Right renal pelvis (tissue), 4 donors: Measurements from ENCODE around the gene ATP6V0A4. TPM values are rescaled to one million over a fixed set of nuclear protein-coding genes. Genes with fewer than 3 reads are reported as not detected.

Experiments used
- DNase-seq, 4 donors: peaks; one replicate each; pipeline ENCODE4 v3.0.0-alpha.2; 2013; ENCODE audit warnings: low read depth in 4 of 4, low spot score in 3 of 4, missing footprints in 1 of 4
- polyA plus RNA-seq, 4 donors: library from polyadenylated mRNA; unstranded; fragments of 120-200 nt; gene quantifications; one replicate each; pipeline ENCODE4 v1.2.1, GENCODE V29; 2013; ENCODE audit not compliant: insufficient read length in 4 of 4

The ATP6V0A4 gene
- polyA plus RNA-seq, 4 donors: 67.5 to 80.5 (median 76.9) TPM

DNA sequence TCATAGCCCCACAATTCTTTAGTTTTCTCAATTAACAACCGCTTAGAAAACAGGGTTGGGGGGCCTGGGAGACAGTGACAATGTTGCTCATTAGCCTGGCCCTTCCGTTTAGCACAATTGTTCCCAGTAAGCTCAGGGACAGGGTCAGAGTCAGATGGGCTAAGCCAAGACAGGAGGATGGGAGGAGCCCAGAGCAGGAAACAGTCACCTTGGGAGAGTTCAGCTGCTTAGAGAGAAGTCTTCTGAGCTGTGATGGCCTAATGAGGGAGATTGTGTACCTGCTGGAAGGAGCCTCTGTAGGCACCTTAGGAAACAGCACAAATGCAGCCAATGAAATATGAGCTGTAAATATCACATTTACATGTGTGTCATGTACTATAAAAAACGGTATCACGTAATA lies 132.7 kb downstream of the ATP6V0A4 start:
- no peak for DNase-seq

DNA sequence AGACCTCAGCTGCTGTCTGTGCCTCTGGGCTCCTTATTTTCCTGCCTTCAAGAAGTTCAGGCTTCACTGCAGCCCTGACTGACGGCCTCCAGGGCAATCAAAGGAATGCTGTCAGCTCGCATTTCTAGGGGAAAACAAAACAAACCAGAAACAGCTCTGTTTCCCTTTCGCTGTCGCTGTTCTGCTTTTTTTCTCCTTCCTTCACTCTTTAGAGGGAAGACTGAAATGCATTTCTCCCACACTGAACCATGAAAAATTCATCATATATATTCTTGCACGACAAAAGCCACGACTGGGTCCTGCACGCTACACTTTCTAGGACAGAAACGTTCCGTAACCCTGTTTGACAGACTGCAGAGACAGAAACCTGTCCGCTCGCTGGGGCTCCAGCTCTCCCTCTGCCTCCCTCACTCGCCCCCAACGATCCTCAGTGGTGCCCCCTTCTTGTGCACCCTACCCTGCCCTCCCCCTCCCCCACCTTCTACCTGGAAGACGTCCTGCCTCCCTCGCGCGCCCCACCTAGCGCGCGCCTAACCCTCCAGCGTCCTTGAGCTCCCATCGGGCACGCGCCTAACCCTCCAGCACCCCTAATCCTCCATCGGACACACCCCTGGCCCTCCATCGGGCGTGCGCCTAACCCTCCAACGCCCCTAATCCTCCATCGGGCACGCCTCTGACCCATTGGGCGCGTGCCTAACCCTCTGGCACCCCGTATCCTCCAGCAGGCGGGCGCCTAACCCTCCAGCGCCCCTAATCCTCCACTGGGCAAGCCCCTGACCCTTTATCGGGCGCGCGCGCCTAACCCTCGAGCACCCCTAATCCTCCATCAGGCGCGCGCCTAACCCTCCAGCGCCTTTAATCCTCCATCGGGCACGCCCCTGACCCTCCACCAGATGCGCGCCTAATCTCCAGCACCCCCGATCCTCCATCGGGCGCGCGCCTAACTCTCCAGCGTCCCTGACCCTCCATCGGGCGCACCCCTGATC lies 134.0 kb downstream of the ATP6V0A4 start:
- peak in 3 of 4 donors; percentile 44 to 65 (median 55) for DNase-seq

DNA sequence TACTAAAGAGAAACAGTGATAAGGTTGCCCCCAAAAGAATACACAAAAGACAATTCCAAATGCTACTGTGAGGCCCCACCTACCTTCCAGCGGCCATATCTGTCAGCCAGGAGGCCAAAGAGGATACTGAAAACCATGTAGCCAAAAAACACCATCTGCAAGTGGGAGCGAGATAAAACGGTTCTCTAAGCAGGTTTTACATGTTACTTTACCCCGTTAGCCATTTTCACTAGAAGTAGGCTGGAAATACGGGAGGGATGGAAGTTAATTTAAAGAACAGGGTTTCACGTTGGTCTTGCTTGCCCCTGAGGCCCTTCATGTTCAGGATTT lies 135.0 kb downstream of the ATP6V0A4 start:
- no peak for DNase-seq

DNA sequence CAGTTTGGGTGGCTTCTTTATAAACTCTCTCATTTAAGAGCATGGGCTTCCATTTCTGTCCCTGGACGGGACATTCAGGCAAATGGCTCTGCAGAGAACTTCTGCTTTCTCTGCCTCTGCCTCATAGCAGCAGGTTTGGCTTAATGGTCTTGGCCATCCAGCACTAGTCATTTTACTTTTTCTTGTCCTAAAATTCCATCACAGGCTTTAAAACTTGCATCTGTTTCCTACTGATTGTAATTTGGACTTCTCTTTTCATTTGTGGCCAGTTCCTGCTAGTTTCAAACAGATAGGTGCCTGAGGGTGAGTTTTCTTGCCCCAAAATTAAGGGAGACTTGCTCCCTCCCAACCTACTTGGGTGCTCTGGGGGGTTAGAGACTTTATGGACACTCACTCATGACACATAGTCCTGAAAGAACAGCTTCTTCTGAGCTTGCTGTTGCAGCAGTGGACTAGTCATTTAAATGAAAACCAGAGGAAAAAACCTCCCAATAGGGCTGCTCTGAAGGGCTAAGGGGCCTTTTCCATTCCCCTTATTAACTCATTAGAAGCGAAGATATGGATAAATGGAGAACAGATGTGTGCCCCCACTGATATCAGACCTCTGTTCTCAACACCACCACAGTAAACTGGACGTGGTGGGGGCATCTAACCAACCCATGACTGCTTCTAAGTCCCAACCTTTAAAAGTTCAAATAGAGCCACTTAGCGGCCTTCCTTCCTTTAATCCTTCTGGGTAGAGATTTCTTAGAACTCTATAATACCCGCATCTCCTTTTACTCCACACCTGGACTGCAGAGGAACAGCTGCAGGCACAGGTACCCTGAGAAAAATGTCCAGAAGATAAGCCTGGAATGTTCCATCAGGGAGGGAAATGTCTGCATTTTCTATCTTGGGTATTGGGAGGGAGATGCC lies 135.7 kb downstream of the ATP6V0A4 start:
- DNase-seq: no peak

DNA sequence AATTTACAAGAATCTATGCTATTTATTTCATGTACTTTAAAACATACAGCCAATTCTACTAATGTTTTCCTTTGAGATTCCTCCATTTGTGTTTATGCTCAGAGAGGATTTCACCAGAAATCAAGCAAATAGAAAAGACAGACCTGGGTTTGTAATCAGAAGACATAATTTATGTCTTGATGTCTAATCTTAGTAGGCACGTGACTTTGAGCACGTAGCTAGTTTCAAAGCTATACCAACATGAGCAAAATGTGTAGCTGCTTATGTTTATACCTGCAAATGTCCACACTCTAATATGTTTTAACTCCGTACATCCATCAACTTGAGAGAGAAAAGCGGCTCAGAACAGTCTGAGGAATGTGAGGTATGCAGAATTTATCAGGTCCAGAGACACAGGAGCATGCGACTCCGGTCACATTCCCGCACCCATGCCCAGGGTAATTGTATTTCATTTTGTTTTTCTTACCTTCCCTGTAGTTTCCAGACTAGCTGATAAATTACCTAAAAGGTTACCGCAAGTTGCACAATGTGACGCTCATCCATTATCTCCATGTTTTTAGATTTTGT lies 136.8 kb downstream of the ATP6V0A4 start:
- no peak for DNase-seq

DNA sequence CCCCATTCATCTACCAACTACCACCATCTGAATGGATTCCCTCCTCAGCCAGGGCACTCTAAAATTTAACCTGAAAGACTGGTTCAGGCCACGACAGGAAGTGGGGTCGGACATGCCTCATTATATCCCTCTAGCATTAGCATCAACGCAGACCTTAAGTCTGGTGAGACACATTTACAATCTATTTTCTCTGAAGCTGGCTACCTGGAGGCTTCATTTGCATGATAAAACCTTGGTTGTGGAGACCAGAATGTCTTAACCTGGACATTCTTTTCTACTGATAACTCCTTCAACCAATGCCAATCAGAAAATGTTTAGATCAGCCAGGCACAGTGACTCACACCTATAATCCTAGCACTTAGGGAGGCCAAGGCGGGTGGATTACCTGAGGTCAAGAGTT lies 139.1 kb downstream of the ATP6V0A4 start:
- DNase-seq: no peak

DNA sequence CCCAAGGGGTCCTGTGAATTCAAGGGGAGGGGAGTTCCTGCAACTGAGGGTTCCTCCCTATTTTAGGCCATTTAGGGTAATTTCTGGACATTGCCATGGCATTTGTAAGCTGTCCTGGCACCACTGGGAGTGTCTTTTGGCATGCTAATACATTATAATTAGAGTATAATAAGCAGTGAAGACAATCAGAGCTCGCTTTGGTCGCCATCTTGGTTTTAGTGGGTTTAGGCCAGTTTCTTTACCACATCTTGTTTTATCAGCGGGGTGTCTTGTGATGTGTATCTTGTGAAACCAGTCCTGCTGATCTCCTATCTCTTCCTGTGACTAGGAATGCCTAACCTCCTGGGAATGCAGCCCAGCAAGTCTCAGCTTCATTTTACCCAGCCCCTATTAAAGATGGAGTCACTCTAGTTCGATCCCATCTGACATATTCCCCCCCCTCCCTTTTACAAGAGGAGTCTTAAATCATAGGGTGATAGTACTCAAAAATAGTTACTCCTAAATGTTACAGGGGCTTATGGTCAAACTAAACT lies 140.1 kb downstream of the ATP6V0A4 start:
- DNase-seq: no peak

DNA sequence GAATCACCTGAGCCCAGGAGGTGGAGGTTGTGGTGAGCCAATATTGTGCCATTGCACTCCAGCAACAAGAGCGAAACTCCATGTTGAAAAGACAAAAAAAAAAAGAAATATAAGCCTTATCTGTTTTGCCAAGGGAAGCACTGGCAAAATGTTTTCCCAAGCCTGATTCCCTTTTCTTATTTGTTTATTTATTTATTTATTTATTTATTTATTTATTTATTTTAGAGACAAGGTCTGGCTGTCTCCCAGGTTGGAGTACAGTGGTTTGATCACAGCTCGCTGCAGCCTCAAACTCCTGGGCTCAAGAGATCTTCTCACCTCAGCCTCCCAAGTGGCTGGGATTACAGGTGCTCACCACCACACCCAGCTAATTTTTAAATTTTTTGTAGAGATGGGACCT lies 141.0 kb downstream of the ATP6V0A4 start:
- DNase-seq: no peak

Other genes with a start within 250 kb of the ATP6V0A4 start
- 1 to 10 TPM; 2.3 to 5.1 (median 2.9) TPM for gene SVOPL, start 96.8 kb downstream of the ATP6V0A4 start, polyA plus RNA-seq
- 10 to 100 TPM; 44.4 to 49.6 (median 47.3) TPM for gene TMEM213, start 202 bp downstream of the ATP6V0A4 start, polyA plus RNA-seq
- gene KIAA1549, start 183.2 kb upstream of the ATP6V0A4 start, polyA plus RNA-seq: 10 to 100 TPM; 12.2 to 14.0 (median 13.5) TPM
- gene ZC3HAV1L, start 237.8 kb upstream of the ATP6V0A4 start, polyA plus RNA-seq: 10 to 100 TPM; 16.5 to 20.2 (median 18.1) TPM